Activated CD4-positive, CD25-positive, alpha-beta regulatory T cell (primary cell): Measurements from ENCODE around the gene ENDOD1.
"Not testable (repeated sequence)": the region's sequence is repeated elsewhere in the genome, so short reads cannot be mapped to it uniquely, and the experiment has no call there.

Source experiments
- DNase-seq, 4 experiments: peaks; one replicate each; lab custom pipeline; 2025; lab: John Stamatoyannopoulos, UW

ENDOD1 gene

DNA sequence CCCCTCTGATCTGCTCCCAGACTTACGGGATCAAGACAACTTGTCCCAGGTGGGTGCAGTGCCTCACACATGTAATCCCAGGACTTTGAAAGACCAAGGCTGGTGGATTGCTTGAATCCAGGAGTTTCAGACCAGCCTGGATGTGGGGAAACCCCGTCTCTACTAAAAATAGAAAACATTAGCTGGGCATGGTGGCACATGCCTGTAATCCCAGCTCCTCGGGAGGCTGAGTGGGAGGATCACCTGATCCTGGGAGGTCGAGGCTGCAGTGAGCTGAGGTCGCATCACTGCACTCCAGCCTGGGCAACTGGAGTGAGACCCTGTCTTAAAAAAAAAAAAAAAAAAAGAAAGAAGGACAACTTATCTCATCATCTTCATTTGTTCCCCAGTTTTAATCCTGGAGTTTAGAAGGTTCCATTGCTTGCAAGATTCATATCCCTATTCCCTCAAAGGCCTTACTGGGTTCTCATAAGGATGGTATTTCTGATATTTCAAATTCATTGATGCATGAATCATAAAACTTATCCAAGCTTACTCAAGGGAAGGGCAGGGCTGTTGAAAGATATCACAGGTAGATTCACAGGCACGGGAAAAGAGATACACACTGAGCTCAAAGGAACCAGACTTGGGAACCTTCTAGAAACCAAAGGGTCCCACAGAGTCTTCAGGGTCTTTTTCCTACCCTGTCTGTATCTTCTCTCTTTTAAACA is 14.6 kb downstream of the ENDOD1 start:
- DNase-seq: no peak

DNA sequence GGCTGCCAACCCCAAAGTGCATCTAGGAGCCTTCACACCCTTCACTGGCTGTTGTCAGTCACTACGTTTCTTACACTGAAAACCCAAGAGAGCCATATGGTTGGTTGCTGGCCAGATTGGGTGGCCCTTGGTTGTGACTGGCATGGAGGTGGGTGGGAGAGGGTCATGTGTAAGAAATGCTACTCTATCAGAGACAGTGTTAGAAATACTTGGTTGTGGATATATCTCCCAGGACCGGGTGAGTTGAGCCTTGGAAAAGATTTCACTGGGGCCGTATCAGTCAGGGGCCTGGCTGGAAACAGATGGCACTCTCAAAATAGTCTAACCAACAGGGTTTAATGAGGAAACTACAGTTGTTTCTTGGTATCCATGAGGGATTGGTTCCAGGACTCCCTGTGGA is 15.2 kb downstream of the ENDOD1 start:
- DNase-seq: no peak

DNA sequence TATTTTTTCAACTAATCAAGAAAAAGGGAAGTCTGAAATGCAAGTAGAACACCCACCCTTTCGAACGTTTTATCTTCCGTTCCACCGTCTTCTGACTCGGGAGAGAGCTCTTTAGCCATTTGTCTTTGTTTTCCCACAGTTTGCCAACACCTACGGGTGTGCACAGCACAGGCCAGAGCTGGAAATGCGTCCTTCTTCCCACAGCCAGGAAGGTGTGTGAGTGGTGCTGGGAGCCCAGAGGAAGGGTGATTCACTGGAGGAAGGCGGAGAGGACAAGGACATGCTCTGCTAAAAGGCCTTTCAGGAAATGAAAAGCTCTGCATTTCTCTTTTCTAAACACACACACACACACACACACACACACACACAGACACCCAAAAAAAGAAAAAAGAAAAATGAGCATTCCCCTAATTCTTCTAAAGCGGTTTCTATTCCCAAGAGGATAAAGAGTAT is 18.5 kb downstream of the ENDOD1 start:
- DNase-seq: no peak

DNA sequence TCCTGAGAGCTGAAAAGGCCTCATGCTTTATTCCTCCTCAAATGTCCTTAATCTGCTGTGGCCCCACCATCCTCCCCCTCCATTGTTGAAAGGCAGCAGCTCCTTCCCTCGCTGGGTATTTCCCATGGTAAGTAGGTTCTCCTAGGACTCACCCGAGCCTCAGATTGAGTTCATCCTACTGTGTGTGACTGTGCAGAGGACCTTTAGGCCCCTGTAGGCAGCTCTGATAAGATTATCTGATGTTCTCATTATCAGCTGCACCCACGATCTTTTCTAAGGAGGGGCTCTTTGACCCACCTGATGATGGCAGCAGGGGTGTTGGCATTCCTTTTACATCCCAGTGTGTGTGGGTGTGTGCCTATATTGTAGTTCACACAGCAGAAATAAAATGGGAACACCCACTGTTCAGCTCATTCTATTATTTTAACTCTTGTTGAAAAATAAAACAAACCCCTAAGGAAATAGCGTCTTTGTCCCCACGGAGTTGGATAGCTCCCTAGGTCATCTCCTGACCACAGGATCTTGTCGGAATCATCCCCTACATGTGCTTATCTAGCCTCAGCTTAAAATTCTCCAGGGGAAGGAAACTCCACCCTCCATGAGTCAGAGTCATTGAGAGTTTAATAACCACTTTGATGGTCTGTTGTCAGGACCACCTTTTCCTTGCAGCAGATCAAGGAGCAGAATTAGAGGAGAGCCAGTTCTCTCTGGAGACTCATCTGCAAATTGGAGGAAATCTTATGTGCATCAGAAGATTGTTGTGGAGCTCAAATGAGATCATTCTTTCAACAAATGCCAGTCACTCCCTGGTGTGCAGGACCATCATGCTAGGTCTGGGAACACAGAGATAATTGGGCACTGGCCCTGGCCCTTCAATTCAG is 19.3 kb downstream of the ENDOD1 start:
- DNase-seq: no peak

DNA sequence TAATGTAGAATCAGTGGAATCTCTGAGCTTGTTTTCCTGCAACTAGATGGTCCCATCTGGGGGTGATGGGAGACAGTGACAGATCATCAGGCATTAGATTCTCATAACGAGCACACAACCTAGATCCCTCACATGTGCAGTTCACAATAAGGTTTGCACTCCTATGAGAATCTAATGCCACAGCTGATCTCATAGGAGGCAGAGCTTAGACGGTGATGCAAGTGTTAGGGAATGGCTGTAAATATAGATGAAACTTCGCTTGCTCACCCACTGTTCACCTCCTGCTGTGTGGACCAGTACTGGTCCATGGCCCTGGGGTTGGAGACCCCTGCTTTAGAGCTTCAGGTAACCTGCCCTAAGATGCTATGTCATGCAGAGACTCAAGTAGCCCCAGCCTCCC is 21.8 kb downstream of the ENDOD1 start:
- not testable (repeated sequence) for DNase-seq

DNA sequence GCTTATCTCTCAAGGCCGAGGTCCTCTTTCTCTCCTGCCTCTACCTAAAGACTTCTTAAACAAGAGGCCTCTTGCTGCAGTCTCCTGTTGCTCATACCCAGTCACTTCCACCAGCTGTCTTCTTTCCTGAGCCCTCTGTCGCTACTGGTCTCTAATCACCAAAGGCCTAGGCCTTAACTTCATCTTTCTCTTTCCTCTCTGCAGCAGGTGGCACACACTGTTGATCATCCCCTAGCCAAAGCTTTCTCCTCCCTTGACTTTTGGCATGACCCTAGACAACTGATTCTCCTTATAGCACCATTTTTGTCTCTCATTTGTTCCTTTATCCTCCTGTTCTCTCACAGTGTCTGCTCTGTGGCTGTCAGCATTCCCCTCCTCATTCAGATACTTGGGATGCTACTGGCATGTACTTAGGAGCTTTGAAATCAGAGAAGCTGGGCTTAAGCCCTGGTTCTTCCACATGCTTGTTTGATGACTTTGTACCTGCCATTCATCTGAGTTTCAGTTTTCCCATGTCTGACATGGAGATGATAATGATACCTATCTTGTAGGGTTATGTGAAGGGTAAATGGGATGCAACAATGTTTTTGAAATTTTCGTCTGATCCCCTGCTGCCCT is 22.4 kb downstream of the ENDOD1 start:
- DNase-seq: no peak

DNA sequence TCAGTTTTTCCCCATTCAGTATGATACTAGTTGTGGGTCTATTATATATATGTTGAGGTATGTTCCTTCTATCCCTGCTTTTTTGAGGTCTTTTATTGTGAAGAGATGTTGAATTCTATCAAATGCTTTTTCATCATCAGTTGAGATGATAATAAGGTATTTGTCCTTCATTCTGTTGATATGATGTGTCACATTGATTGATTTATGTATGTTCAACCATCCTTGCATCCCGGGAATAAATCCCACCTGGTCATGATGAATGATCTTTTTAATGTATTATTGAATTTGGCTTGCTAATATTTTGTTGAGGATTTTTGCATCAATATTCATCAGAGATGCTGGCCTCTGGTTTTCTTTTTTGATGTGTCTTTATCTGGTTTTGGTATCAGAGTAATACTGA is 26.0 kb downstream of the ENDOD1 start:
- no peak for DNase-seq

DNA sequence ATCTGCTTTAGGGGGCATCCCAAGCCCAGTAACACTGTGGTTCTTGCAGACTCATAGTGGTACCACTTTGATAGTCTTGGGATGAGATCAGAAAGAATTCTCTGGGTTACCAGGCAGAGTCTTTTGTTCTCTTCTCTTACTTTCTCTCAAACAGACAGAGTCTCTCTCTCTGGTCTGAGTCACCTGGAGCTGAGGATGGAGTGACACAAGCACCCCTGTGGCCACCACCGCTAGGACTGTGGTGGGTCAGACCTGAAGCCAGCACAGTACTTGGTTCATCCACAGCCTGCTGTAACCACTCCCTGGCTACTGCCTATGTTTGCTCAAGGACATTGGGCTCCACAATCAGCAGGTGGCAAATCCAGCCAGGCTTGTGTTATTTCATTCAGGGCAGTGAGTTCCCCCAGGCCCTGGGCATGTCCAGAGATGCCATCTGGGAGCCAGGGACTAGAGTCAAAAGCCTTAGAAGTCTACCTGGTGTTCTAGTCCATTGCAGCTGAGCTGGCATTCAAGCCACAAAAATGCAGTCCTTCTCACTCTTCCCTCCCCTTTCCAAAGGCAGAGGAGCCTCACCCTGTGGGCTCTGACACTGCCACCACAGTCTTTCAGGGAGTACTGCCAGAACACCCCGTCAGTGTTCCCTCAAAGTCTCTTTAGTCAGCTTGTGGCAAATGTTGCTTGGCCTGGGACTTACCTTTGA is 29.9 kb downstream of the ENDOD1 start:
- DNase-seq: no peak

DNA sequence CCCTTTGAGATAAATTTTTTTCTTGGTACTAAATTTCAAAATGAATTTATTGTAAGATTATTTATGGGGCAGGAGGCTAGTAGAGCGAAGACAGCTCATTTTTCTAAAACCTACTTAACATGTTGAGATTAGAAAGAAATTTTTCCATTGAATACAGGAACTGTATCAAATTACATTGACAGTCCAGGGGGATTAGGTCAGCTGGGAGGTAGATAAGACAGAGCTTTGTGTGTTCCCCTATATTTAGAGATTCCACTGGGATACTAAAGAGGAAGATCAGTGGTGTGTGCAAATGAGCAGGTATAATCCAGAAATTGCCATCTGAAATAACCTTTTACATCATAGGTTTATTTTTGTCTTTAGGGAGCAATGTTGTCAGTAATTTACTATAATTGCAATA is 32.1 kb downstream of the ENDOD1 start:
- DNase-seq: no peak

DNA sequence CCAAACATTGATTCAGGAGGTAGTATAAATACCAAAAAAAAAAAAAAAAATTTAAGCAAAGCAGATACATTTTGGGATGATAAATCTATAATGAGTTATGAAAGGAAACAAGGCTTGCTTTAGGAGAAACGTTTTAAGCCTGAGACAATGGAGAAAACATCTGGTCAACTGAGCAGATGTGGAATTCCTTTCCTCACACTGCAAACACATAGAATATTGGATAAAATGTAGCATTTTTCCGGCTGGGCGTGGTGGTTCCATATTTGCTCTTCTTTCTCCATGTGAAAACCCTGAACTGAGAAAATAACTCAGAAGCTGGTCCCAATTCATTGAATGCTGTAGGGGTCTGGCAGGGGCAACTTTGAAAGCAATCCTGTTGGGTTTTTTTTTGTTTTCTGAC is 33.9 kb downstream of the ENDOD1 start:
- no peak for DNase-seq

DNA sequence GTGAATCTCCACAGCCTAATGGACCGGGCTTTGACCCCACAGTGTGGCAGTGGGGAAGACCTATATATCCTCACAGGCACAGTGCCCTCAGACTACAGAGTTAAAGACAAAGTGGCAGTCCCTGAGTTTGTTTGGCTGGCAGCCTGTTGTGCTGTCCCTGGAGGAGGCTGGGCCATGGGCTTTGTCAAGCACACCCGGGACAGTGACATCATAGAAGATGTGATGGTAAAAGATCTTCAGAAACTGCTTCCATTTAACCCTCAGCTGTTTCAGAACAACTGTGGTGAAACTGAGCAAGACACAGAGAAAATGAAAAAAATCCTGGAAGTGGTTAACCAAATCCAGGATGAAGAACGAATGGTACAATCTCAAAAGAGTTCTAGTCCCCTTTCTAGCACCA is 39.0 kb downstream of the ENDOD1 start:
- no peak for DNase-seq

DNA sequence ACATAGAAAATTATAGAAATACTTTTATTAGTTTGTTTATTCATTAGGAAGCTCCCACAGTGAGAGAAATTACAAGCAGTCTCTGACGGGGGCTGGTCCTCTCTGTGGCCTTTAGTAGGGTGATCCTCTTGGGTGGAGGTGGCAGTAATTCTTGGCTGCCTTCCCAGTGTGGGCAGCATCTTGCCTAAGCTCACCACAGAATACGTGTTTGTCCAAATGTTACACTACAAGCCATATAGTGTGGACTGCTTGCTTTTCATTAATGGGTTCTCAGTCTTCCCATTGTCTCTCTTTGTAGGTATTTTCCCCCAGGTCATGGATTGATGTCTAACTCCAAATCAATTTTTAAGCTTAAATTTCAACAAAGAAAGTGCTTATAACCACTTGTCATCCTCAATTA is 43.3 kb downstream of the ENDOD1 start:
- DNase-seq: no peak

DNA sequence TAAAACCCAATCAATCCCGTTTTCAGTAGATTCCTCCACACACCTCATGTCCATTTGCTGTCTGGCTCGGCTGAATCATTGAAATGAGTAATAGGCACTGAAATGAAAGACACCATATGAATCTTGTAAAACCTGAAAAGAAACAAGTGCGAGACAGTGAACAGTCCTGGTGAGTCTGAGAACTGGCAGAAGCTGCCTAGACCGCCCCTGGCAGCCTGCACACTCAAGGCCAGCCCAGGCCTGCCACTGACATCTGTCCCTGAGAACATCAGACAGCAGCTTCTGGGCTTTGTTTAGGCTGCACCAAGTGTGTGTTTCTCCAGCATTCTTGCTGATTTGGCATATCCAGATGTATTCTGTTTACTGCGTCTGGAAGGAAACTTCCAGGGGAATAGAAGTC is 44.8 kb downstream of the ENDOD1 start:
- no peak for DNase-seq

DNA sequence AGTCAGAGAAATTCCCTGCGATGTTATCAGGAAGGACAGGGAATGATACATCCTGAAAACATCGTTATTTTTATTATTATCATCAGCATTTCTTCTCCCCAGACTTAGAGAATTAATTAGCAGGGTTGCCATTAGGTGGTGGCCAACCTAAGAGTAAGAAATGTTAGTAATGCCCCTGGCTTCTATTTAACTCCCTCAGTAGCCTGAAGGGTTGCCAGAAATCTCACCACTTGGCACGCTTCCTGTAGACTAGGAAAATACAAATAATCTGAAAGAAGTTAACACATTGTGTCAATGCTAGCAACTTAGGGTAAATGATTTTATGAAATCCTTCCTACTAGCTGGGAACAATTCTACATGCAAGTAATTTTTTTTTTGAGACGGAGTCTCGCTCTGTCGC is 45.5 kb downstream of the ENDOD1 start:
- no peak for DNase-seq

DNA sequence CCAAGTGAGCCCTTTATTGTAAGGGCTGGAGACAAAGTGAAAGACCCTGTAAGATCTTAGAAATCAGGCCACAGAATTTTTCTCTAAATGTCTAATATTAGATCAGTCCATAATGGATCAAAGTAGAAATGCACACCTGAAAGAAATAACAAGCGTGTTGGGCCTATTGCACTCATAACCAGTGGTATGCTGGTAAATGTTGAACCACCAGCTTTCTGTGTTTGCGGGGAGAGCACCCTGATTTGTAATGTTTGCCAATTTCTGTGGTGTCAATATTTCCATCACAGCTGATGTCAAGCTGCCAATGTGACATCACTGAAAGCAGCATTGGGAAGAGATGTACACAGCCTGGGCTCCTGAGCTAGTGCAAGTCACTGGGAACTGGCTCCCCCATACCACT is 46.2 kb downstream of the ENDOD1 start:
- DNase-seq: no peak

DNA sequence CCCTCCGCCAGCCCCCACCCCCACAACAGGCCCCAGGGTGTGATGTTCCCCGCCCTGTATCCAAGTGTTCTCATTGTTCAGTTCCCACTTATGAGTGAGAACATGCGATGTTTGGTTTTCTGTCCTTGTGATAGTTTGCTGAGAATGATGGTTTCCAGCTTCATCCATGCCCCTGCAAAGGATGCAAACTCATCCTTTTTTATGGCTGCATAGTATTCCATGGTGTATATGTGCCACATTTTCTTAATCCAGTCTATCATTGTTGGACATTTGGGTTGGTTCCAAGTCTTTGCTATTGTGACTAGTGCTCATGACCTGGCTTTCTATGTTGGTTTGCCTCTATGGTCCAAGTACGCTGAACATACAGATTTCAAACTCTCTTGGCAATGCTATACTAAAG is 47.1 kb downstream of the ENDOD1 start:
- not testable (repeated sequence) for DNase-seq

DNA sequence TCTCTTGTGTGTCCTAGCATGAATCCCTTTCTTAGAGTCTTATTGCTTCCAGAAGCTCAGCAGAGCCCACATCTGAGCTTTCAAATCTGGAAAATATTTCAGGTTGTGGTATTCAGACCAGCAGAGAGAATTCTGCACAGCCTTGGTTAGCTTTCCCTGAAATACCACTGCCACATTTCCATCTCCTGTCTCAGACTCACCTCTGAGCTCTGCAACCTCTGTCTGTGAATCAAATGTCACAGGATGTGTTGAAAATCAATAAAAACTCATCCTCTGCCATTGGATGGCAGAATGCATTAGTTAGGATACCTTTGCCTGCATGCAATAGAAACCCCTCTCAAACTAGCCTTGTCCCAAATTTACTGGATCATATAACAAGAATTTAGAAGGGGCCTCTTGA is 47.7 kb downstream of the ENDOD1 start:
- DNase-seq: no peak

DNA sequence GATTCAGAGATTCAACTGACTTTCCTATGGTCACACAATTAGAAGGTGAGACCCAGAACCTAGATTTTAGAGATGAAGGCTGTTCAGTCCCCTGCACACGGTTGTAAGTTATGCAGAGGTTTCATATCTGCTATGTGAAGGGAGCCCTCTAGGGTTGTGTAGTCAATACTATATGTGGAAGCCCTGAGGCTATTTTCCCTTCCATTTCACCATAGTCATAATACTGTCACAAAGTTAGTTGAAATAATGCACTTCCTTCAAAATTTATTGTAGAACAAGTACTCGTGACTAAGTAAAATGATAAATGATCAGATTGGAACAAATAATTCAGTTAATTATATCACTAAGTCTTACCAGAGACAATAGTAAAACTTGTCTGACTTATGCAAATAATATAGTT is 48.8 kb downstream of the ENDOD1 start:
- no peak for DNase-seq

DNA sequence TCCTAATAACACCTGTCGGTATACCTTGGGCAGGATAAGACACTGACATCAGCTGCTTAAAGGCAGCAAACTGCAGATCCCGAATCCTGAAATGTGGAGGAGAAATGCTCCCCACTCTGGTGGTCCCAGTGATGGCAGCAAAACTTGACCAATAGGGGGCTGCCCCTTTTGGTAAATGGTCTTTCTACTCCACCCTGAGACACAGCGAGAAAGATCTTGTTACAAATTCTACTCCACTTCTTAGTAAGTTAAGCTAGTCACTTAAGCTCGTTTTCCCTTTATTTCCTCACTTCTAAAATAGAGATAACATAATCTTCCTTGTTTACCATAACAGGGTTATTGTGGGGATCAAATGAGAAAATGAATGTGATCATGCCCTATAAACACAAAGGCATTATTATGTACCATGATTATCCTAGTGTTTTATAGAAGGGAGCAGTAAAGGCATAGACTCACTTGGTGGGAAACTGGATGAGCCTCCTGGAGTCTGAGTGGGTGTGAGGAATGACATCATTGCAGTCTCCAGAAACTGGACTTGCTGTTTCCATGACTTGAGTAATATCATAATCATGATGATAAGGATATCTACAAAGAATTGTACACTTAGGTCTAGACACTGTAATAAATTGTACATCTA is 50.9 kb downstream of the ENDOD1 start:
- DNase-seq: no peak

DNA sequence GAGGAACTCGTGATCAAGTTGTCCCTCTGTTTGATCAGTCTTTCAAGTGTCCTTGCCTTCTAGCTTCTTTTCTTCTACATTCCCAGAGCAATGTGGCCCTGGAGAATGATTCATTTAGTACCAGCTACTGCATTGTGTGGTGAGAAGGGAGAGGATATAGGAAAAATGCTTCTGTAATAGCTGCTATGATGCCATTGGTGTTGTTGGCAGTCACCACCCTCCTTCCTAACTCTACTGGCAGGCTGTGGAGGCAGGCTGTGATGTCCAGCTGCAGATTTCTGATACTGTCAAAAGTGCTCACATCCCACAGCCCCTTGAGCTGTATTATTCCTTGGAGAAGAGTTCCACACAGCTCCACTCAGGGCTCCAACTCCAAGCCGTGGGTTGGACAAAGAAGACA is 52.8 kb downstream of the ENDOD1 start:
- DNase-seq: no peak

DNA sequence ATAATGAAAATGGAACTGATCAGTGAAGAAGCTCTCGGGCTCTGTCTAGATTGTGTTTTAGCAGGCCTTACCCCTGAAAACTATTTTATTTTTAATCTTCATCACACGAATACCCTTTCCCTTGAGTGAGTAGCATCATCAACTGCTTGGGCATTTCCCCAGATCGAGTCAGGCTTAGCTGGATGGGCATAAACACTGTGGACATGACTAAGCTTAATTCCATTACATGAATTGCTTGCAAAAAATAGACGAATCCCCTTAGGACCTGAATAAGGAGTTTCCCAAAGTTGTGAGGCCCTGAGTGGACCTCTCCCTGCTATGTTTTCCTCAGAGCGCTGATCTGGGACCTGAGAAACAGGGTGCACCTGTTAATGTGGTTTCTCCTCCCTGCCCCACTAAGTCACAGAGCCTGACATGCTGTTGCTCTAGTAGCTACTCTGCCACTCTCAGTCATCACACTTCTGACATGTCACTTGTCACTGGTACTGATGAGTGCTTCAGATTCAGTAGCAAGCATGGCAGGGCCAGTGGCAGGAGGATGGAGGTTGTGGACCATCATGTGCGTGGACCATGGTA is 53.5 kb downstream of the ENDOD1 start:
- no peak for DNase-seq
